Osteocyte (in vitro differentiated cells): ENCODE measurements around the gene BCAT1. TPM values are rescaled to one million over a fixed set of nuclear protein-coding genes. Genes with fewer than 3 reads are reported as not detected.
A peak's percentile ranks its signal among the peaks of the same experiment; 100 is the strongest.
"Not testable (repeated sequence)": the region's sequence is repeated elsewhere in the genome, so short reads cannot be mapped to it uniquely, and the experiment has no call there.

Experiments
- DNase-seq: peaks from one replicate; pipeline ENCODE4 v3.0.0; 2021; ENCODE audit warnings: mixed read lengths; ENCODE audit not compliant: unreplicated experiment; ENCODE audit errors: extremely low spot score
- H3K27ac Mint-ChIP-seq: one replicate; pipeline ENCODE4 v1.8.0; 2021; ENCODE audit warnings: mild to moderate bottlenecking, mixed read lengths; ENCODE audit not compliant: unreplicated experiment
- H3K27me3 Mint-ChIP-seq: one replicate; pipeline ENCODE4 v1.8.0; 2021; ENCODE audit warnings: mixed read lengths; ENCODE audit not compliant: unreplicated experiment
- H3K36me3 Mint-ChIP-seq: one replicate; pipeline ENCODE4 v1.8.0; 2021; ENCODE audit warnings: mixed read lengths; ENCODE audit not compliant: unreplicated experiment
- H3K4me1 Mint-ChIP-seq: one replicate; pipeline ENCODE4 v1.8.0; 2021; ENCODE audit warnings: mixed read lengths; ENCODE audit not compliant: unreplicated experiment
- H3K4me3 Mint-ChIP-seq: one replicate; pipeline ENCODE4 v1.8.0; 2021; ENCODE audit warnings: mild to moderate bottlenecking, moderate library complexity, mixed read lengths; ENCODE audit not compliant: unreplicated experiment
- H3K9me3 Mint-ChIP-seq: one replicate; pipeline ENCODE4 v1.8.0; 2021; ENCODE audit warnings: mixed read lengths; ENCODE audit not compliant: unreplicated experiment
- CTCF ChIP-seq: fragments of 200-600 bp; sonication (generic); IDR thresholded peaks from 2 replicates; pipeline ENCODE4 v1.5.0; 2021; ENCODE audit warnings: antibody characterized with exemption, mild to moderate bottlenecking, moderate library complexity
- total RNA-seq: library from RNA; stranded (reverse); gene quantifications from 2 replicates; pipeline ENCODE4 v1.2.1, GENCODE V29; 2021

The BCAT1 gene
- total RNA-seq, 1 donor from 2014 or later, result 155 TPM

DNA sequence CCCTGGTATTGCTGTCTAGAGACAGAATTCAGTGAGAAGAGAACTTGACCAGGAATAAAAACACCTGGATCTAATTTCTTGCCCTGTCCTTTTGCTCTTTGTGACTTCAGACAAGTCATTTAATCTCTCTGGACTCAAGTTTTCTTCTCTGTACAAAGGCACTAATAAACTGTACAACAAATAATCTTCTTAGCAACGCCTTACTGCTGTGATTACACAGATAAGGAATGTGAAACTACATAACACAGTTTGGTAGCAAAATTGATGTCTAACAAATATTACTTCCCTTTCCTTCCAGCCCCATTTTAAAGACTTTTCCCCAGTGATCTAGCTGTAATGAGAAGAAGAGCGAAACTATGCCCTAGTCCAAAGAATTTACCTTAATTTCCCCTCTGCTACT, 69.3 kb downstream of the BCAT1 start:
- H3K36me3 Mint-ChIP-seq, result peaks cover 54% of the 10 kb centered on the region

GRCh38 chr12:24875014-24875413, 73.9 kb downstream of the BCAT1 start:
- peaks cover 66% of the 10 kb centered on the region for H3K36me3 Mint-ChIP-seq
- H3K4me3 Mint-ChIP-seq, result no peak overlapping the region
- peaks cover 4% of the 10 kb centered on the region for H3K4me1 Mint-ChIP-seq
- no peak overlapping the region for H3K27ac Mint-ChIP-seq
- DNase-seq, result no peak
- TF ChIP-seq CTCF, result no peak
- no peaks in the 10 kb centered on the region for H3K9me3 Mint-ChIP-seq
- H3K27me3 Mint-ChIP-seq, result no peaks in the 10 kb centered on the region

More for the DNA sequence above, 69.3 kb downstream of the BCAT1 start:
- TF ChIP-seq CTCF, result no peak
- Mint-ChIP-seq H3K27ac (peak overlapping the region; percentile 15), H3K27me3 (no peaks in the 10 kb centered on the region), H3K4me1 (peaks cover 4% of the 10 kb centered on the region), H3K4me3 (no peak overlapping the region), H3K9me3 (no peaks in the 10 kb centered on the region)
- DNase-seq, result no peak

DNA sequence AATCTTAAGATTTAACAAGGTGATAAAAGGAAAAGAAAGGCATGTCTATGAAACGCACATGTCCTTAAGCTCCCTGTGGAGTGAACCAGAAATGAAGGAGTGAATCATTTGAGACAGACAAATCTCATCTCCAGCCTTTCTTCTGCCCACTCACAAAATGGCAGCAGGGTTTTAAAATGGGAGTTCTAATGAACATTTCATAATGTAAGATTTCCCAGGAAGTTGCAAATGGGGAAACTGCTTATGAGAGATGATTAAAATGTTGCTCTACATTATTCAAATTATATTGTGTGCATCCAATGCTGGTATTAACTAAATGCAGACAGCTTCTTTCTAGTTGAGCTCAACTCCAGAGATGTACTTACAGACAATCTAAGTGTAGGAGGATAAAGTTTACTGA, 76.7 kb downstream of the BCAT1 start:
- H3K27me3 Mint-ChIP-seq, result no peaks in the 10 kb centered on the region
- H3K4me3 Mint-ChIP-seq, result no peak overlapping the region
- peaks cover 55% of the 10 kb centered on the region for H3K36me3 Mint-ChIP-seq
- H3K27ac Mint-ChIP-seq, result no peak overlapping the region
- H3K9me3 Mint-ChIP-seq, result no peaks in the 10 kb centered on the region
- no peak for TF ChIP-seq CTCF
- no peak for DNase-seq
- peaks cover 10% of the 10 kb centered on the region for H3K4me1 Mint-ChIP-seq

DNA sequence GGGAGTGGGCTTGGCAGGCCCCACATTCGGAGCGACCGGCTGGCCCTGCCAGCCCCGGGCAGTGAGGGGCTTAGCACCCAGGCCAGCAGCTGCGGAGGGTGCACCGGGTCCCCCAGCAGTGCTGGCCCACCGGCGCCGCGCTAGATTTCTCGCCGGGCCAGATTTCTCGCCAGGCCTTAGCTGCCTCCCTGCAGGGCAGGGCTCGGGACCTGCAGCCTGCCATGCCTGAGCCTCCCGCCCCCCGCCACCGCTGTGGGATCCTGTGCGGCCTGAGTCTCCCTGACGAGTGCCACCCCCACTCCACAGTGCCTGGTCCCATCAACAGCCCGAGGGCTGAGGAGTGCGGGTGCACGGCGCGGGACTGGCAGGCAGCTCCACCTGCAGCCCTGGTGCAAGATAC, 82.8 kb downstream of the BCAT1 start:
- not testable (repeated sequence) for H3K27me3 Mint-ChIP-seq, H3K4me3 Mint-ChIP-seq, DNase-seq, H3K9me3 Mint-ChIP-seq, H3K27ac Mint-ChIP-seq
- Mint-ChIP-seq H3K4me1 (peaks cover 40% of the 10 kb centered on the region), H3K36me3 (peaks cover 51% of the 10 kb centered on the region)

- H3K4me1 Mint-ChIP-seq, result peaks cover 54% of the 10 kb centered on the region
- H3K4me3 Mint-ChIP-seq, result no peak overlapping the region
- H3K36me3 Mint-ChIP-seq, result peaks cover 58% of the 10 kb centered on the region
- DNase-seq, result no peak
- peak overlapping the region; percentile 27 for H3K27ac Mint-ChIP-seq
- H3K27me3 Mint-ChIP-seq, result no peaks in the 10 kb centered on the region
- H3K9me3 Mint-ChIP-seq, result peaks cover 4% of the 10 kb centered on the region
- no peak for TF ChIP-seq CTCF
Observed at GRCh38 chr12:24864796-24865125, 84.1 kb downstream of the BCAT1 start.
